T1000 (cell line): Measurements from ENCODE around the gene KLF1.
"Not testable (repeated sequence)": the region's sequence is repeated elsewhere in the genome, so short reads cannot be mapped to it uniquely, and the experiment has no call there.

ENCODE experiments used
- DNase-seq: peaks from one replicate; lab custom pipeline; 2025; ENCODE audit warnings: mixed read lengths; lab: John Stamatoyannopoulos, UW

KLF1 gene

GRCh38 chr19:12886969-12887747 is at the start of gene KLF1:
Gene KLF1 (minus strand): TSS chr19:12887201. CDS start chr19:12887140, 61 bp downstream.
- DNase-seq: no peak

- no peak for DNase-seq
Observed at GRCh38 chr19:12936582-12936981, 49.6 kb upstream of the KLF1 start.

- no peak for DNase-seq
Observed at GRCh38 chr19:12935071-12935470, 48.1 kb upstream of the KLF1 start.

GRCh38 chr19:12933287-12934072 is 46.5 kb upstream of the KLF1 start, which contains the start of gene FARSA:
Gene FARSA (minus strand): TSS chr19:12933711. CDS start chr19:12933696, 15 bp downstream.
- DNase-seq: peak; percentile 73

GRCh38 chr19:12932392-12933286 is 45.6 kb upstream of the KLF1 start:
- no peak for DNase-seq

- DNase-seq: no peak
Observed at GRCh38 chr19:12930002-12930645, 43.1 kb upstream of the KLF1 start.

GRCh38 chr19:12924621-12925310 is 37.8 kb upstream of the KLF1 start:
- no peak for DNase-seq

- DNase-seq: no peak
Observed at GRCh38 chr19:12922959-12923358, 36.0 kb upstream of the KLF1 start.

- DNase-seq: no peak
Observed at GRCh38 chr19:12921047-12921446, 34.0 kb upstream of the KLF1 start.

GRCh38 chr19:12918253-12918652 is 31.3 kb upstream of the KLF1 start:
- DNase-seq: no peak

- not testable (repeated sequence) for DNase-seq
Observed at GRCh38 chr19:12915860-12916259, 28.9 kb upstream of the KLF1 start.

GRCh38 chr19:12913851-12914690 is 27.1 kb upstream of the KLF1 start:
- no peak for DNase-seq

- DNase-seq: no peak
Observed at GRCh38 chr19:12913011-12913561, 26.1 kb upstream of the KLF1 start.

- DNase-seq: no peak
Observed at GRCh38 chr19:12912571-12912970, 25.6 kb upstream of the KLF1 start.

- no peak for DNase-seq
Observed at GRCh38 chr19:12907166-12907565, 20.2 kb upstream of the KLF1 start.

- DNase-seq: no peak
Observed at GRCh38 chr19:12899891-12900518, 13.0 kb upstream of the KLF1 start.

GRCh38 chr19:12896460-12896859 is 9.5 kb upstream of the KLF1 start:
- DNase-seq: no peak

GRCh38 chr19:12893582-12893981 is 6.6 kb upstream of the KLF1 start:
- no peak for DNase-seq

GRCh38 chr19:12891553-12892021 is 4.6 kb upstream of the KLF1 start:
- no peak for DNase-seq
